Measurements from ENCODE around the gene SYNJ2. TPM values are rescaled to one million over a fixed set of nuclear protein-coding genes. Genes with fewer than 3 reads are reported as not detected.

Gene SYNJ2
- total RNA-seq, 3 donors from 2014 or later: 22.9 to 27.8 (median 24.2) TPM

DNA sequence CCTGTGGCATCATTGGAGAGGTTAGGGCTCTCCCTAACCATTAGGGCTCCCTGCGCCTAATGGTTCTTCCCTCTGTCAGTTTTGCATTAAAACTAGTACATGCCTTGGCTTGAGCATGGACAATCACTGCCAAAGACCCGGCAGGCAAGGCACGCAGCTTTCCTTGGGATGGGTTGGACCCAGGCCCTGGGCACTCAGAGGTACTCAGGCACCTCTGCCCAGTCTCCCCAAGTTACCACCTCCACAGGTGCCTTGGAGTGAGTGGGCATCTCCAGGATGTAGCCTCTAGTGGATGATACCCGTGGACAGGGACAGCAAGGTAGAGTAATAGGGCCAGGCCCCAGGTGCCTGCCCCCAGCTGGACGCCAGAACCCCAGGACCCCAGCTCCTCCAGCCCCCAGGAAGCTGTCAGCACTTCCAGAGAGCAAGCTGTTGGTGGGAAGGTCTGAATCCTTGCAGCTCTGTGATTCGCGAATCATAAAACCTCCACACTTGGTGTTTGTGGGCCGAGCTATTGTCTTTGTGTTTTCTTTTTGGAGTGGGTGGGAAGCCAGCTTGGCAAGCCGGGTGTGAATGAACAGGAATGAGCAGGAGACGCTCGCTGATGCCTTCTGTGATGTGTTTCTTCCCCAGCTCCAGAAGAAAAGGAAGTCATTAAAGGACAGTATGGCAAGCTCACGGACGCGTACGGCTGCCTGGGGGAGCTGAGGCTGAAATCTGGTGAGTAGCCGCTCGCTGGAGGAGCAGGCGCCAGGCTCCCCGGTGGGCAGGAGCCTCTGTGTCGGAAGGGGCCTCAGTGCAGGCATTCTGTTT is 35.1 kb downstream of the SYNJ2 start:
- Mint-ChIP-seq H3K9me3 (no peaks in the 10 kb centered on the region), H3K27me3 (ENCODE audit: low read depth) (no peaks in the 10 kb centered on the region), H3K4me3 (no peak overlapping the region), H3K36me3 (ENCODE audit: insufficient read depth) (peaks cover 27% of the 10 kb centered on the region), H3K4me1 (ENCODE audit: low read depth) (peaks cover 38% of the 10 kb centered on the region)
- DNase-seq (no peak), ATAC-seq (no peak)

DNA sequence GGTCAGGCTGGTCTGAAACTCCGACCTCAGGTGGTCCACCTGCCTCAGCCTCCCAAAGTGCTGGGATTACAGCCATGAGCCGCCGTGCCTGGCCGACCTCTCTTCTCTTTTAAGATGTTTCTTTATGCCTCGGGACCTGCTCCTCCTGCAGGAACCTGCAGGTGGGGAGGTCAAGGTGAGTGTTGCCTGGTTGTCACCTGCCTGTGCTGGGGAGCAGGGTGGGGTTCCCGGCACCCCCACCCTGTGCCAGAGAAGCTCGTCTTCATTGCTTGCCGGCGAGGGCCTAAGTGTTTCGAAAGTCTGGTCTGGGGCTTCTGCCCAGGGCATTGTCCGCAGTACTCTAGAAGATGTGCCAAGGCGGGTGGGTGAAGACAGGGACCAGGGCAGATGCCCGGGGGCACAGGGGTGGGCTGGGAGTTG is 36.0 kb downstream of the SYNJ2 start:
- Mint-ChIP-seq H3K4me1 (ENCODE audit: low read depth) (peaks cover 29% of the 10 kb centered on the region), H3K4me3 (no peak overlapping the region), H3K27me3 (ENCODE audit: low read depth) (no peaks in the 10 kb centered on the region), H3K9me3 (no peaks in the 10 kb centered on the region), H3K36me3 (ENCODE audit: insufficient read depth) (peaks cover 22% of the 10 kb centered on the region)
- ATAC-seq: no peak
- no peak for DNase-seq

DNA sequence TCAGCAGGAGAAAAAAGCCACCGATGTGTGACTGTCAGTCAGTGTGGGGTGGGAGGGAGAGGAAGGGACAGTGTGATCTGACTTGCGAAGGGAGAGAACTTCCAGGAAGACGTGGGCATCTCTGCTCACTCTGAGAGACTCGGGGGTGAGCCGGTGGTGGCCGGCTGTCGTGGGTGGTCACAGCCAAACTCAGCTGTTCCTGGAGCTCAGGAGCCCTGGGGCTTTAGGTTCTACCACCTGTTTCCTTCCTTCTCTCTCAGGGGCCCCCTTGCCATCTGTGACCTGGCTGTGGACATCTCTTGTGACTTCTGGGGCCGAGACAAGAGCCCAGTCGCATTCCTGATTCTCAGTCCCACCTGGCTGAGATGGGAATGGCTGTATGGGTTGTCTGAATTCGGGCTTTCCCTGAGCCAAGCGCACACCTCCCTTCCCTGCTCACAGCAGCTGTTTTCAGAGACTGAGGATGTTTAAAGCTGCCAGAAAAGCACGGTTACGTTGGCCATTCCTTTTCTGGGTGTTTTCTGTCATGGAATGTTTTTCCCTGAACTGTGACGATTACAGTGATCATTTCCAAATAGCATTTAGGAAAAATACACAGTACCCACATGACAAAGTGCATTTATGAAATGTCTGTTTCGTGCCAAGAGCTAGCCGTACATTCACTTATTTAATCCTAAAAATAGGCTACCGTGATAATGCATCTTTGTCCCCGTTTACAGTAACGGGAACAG is 36.5 kb downstream of the SYNJ2 start:
- H3K36me3 Mint-ChIP-seq (ENCODE audit: insufficient read depth): peaks cover 22% of the 10 kb centered on the region
- no peak for DNase-seq
- no peak overlapping the region for H3K4me3 Mint-ChIP-seq
- H3K9me3 Mint-ChIP-seq: no peaks in the 10 kb centered on the region
- no peak for ATAC-seq
- H3K27me3 Mint-ChIP-seq (ENCODE audit: low read depth): no peaks in the 10 kb centered on the region
- H3K4me1 Mint-ChIP-seq (ENCODE audit: low read depth): peaks cover 24% of the 10 kb centered on the region

DNA sequence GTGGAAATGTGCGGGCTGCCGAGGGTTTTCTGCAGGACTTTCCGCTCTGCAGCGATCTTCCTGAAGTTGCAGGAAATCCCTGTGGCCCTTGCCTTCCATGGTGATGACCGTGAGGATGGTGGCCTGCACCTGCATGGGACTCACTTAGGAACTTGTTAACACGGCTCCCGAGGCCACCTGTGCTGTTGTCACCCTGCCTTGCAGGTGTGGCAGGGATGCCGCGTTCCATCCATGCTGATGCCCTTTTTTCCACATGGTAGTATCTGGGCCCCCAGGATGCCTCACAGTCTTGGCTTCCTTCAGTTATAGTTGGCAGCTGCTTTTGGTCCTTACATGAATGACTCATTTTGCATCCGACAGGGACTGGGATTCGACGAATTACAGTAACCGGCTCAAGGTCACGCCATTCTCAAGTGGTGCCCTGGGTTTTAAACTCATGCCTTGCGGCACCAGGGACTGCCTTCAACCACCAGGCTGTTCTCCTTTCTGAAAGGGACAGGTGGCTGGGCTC is 37.2 kb downstream of the SYNJ2 start:
- no peak for ATAC-seq
- H3K9me3 Mint-ChIP-seq: no peaks in the 10 kb centered on the region

DNA sequence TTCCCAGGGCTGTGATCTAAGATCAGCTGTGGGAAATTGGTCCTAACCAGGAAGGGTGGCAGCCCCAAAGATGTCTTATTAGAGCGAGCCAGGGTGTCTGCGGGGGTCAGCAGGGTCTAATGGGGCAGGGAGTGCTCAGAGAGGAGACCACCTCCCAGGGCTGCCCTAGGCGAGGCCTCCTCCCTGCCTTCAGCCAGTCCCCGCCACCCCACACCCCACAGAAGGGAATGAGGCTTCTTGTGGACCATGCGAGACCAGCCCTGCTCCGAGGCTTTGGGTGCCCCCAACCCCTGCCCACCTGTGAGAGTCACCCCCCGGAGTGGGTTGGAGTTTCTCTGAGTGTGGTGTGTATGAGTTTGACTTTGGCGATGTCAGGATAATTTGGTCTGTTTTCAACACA is 37.8 kb downstream of the SYNJ2 start:
- DNase-seq (no peak), ATAC-seq (no peak)
- H3K36me3 Mint-ChIP-seq (ENCODE audit: insufficient read depth): peaks cover 16% of the 10 kb centered on the region
- H3K9me3 Mint-ChIP-seq: no peaks in the 10 kb centered on the region
- no peaks in the 10 kb centered on the region for H3K27me3 Mint-ChIP-seq (ENCODE audit: low read depth)
- no peak overlapping the region for H3K4me3 Mint-ChIP-seq
- peaks cover 13% of the 10 kb centered on the region for H3K4me1 Mint-ChIP-seq (ENCODE audit: low read depth)

More for the DNA sequence above, 37.2 kb downstream of the SYNJ2 start:
- H3K4me3 Mint-ChIP-seq: no peak overlapping the region
- no peaks in the 10 kb centered on the region for H3K27me3 Mint-ChIP-seq (ENCODE audit: low read depth)
- H3K36me3 Mint-ChIP-seq (ENCODE audit: insufficient read depth): peaks cover 17% of the 10 kb centered on the region
- DNase-seq: no peak
- peaks cover 17% of the 10 kb centered on the region for H3K4me1 Mint-ChIP-seq (ENCODE audit: low read depth)

DNA sequence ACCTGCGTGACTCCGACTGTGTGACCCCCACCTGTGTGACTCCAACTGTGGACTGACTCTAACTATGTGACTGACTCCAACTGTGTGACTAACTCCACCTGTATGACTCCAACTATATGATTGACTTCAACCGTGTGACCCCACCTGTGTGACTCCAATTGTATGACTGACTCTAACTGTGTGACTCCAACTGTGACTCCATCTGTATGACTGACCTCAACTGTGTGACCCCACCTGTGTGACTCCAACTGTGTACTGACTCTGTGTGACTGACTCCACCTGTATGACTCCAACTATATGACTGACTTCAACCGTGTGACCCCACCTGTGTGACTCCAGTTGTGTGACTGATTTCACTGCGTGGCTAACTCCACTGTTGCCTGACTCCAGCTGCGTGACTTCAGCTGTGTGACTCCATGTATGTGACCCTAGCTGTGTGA is 38.6 kb downstream of the SYNJ2 start:
- no peak for DNase-seq
- Mint-ChIP-seq H3K4me1 (ENCODE audit: low read depth) (peaks cover 10% of the 10 kb centered on the region), H3K9me3 (no peaks in the 10 kb centered on the region), H3K4me3 (no peak overlapping the region), H3K27me3 (ENCODE audit: low read depth) (no peaks in the 10 kb centered on the region), H3K36me3 (ENCODE audit: insufficient read depth) (peaks cover 16% of the 10 kb centered on the region)
- ATAC-seq: peak; percentile 55 to 72

DNA sequence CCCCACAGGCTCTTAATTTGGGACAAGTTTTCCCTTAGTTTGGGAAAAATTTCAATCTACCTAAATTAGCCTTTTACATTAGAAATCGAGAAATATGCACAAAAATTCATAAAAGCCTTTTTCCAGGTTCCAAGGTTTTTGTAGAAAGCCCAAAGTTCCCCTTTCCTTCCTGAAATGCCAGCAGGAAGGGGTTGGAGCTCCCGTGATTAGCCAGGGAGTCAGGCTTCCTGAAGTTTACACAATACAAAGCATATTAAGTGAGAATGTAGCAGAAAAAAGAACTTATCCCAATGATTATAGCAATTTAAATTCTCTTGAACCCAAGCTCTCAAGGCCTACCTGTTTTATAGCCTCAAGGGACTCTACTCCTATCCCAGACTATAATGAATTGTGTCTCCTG is 39.1 kb downstream of the SYNJ2 start:
- Mint-ChIP-seq H3K4me1 (ENCODE audit: low read depth) (peaks cover 9% of the 10 kb centered on the region), H3K36me3 (ENCODE audit: insufficient read depth) (peaks cover 16% of the 10 kb centered on the region), H3K27me3 (ENCODE audit: low read depth) (no peaks in the 10 kb centered on the region), H3K9me3 (no peaks in the 10 kb centered on the region), H3K4me3 (no peak overlapping the region)
- no peak for ATAC-seq
- DNase-seq: no peak

DNA sequence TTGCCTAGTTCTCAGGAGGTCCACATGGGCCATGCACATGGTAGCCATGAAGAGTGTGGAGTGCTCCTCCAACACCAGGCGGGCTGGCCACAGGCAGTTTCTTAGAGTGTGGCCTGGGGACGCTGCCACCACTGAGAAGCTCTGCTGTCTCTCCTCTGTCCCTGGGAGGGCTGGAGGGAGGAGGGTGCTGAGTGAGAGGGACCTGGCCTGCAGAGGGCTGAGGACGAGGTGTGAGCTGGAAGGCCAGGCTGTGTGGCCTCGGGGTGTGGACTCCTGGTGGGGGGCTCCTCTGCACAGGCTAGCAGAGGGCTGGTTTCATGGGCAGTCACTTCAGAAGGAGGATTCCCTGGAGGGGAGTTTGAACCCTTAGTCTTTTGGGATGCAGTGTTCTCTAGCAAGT is 39.7 kb downstream of the SYNJ2 start:
- peaks cover 16% of the 10 kb centered on the region for H3K36me3 Mint-ChIP-seq (ENCODE audit: insufficient read depth)
- ATAC-seq (no peak), DNase-seq (no peak)
- peaks cover 15% of the 10 kb centered on the region for H3K4me1 Mint-ChIP-seq (ENCODE audit: low read depth)
- H3K9me3 Mint-ChIP-seq: no peaks in the 10 kb centered on the region
- H3K4me3 Mint-ChIP-seq: no peak overlapping the region
- H3K27me3 Mint-ChIP-seq (ENCODE audit: low read depth): no peaks in the 10 kb centered on the region

DNA sequence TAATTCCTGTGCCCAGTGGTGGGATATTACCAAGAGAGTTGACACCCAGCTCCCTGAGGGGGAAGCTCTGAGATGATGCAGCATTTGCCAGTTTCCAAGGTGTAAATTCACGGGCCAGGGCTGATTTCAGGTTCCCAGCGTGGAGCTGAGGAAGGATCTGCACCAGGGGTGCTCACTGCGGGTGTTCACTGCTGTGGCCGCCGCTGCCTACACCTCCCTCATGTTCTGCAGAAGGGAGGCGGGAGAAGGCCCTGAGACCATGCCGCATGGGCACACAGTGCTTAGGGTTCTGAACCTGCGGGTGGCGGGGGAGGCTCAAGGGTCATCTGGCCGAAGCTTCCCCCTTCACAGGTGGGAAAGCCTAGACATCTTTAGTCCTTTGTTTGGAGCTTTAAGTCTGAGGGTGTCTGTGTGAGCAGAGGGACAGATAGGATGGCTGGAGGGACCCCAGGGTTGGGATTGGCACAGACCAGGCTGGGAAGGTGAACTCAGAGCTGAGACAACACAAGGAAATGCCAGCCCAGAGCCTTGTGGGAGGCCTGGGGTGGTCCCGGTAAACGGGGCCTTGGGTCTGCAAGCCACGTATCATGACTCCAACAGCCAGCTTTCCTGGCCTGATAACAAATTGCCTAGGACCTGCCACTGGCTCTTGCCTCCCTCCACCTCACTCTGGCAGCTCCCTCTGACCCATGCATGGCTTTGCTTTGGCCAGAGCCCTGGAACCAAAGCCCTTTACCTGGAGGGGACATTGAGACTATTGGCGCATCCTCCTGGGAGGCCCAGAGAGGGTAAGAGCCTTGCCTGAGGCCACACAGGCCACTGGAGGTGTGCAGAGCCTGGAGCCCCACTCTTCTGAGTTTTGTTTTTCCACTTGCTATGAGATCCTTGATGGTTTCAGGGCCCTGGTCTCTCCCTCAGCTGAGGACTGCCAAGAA is 40.4 kb downstream of the SYNJ2 start:
- H3K27me3 Mint-ChIP-seq (ENCODE audit: low read depth): no peaks in the 10 kb centered on the region
- no peak overlapping the region for H3K4me3 Mint-ChIP-seq
- no peak for DNase-seq
- H3K9me3 Mint-ChIP-seq: no peaks in the 10 kb centered on the region
- no peak for ATAC-seq
- peaks cover 22% of the 10 kb centered on the region for H3K4me1 Mint-ChIP-seq (ENCODE audit: low read depth)
- H3K36me3 Mint-ChIP-seq (ENCODE audit: insufficient read depth): peaks cover 16% of the 10 kb centered on the region

DNA sequence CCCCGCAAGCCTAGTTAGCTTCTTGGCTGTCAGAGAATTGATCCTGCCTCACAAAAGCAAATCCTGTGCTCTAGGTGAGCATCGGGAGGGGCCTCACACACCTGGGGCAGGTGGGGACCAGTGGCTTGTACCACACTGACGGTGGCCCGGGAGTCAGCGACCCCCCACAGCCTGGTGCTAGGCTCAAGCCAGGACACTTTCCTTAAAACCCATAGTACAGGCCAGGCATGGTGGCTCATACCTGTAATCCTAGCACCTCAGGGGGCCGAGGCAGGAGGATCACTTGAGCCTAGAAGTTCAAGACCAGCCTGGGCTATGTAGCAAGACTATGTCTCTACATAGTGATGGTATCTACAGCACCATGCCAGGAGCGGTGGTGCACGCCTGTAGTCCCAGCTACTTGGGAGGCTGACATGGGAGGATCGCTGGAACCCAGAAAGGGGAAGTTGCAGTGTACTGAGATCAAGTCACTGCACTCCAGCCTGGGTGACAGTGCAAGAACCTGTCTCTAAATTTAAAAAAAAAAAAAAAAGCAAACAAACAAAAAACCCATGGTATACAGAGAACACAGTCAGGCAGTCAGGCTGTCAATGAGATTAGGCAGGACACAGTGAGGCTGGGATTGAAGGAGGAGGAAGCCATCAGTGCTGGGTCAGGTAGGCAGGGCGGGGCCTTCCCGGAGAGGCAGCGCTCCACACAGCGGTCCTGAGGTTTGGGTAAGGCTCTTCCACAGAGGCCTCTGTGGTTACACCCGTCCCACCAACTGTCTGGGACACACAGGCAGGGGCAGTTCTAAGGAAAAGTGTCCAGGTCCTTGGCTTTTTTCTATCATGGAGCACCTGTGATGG is 41.3 kb downstream of the SYNJ2 start:
- Mint-ChIP-seq H3K27me3 (ENCODE audit: low read depth) (no peaks in the 10 kb centered on the region), H3K36me3 (ENCODE audit: insufficient read depth) (peaks cover 13% of the 10 kb centered on the region), H3K9me3 (no peaks in the 10 kb centered on the region), H3K4me3 (no peak overlapping the region), H3K4me1 (ENCODE audit: low read depth) (peaks cover 31% of the 10 kb centered on the region)
- DNase-seq: no peak
- no peak for ATAC-seq

DNA sequence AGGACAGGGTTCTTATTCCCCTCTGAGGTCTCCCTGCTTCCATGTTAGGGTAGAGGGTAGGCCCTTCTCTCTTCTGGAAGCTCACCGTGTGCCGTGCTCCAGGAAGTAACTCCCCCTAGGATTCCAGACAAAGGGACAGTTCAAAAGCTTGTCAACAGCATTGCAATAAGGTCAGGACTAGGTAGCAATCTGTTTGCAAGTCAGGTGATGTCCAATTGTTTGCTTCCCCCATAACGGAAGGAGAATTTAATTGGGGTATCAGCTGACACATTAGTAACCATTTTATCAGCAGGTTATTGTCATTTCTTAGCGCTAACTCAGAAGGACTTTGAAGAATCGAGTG is 41.9 kb downstream of the SYNJ2 start:
- no peak overlapping the region for H3K4me3 Mint-ChIP-seq
- no peak for DNase-seq
- no peaks in the 10 kb centered on the region for H3K9me3 Mint-ChIP-seq
- peaks cover 32% of the 10 kb centered on the region for H3K4me1 Mint-ChIP-seq (ENCODE audit: low read depth)
- no peak for ATAC-seq
- H3K36me3 Mint-ChIP-seq (ENCODE audit: insufficient read depth): peaks cover 13% of the 10 kb centered on the region
- no peaks in the 10 kb centered on the region for H3K27me3 Mint-ChIP-seq (ENCODE audit: low read depth)

DNA sequence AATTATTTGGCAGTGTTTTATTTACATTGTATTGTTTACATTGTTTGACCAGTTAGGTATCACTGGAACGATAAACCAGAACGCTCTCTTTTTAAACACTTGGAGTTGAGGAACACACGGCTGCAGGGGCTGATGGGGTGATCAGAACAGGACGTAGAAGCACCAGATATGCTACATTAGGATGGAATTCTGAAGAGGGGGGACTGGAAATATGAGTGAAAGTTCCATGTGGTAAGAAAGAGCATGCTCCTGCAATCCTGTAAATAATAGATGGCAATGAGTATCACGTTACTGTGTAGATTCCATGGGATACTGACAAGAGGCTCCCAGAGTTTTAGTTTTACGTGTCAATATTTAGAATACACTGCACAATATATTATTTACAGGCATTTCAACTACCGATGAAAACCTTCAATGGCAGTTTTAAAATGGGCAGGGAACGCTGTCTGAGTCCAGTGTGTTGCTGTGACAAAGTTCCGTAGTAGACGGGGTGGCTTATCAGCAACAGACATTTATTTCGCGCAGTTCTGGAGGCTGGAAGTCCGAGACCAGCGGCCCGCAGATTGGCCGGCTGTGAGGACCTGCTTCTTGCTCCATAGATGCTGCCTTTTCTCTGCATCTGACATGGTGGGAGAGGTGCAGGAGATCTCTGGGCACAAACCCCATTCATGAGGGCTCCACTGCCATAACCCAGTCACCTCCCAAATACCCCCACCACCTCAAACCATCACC is 43.1 kb downstream of the SYNJ2 start:
- DNase-seq: no peak
- Mint-ChIP-seq H3K9me3 (no peaks in the 10 kb centered on the region), H3K4me3 (no peak overlapping the region), H3K27me3 (ENCODE audit: low read depth) (no peaks in the 10 kb centered on the region), H3K4me1 (ENCODE audit: low read depth) (peaks cover 32% of the 10 kb centered on the region), H3K36me3 (ENCODE audit: insufficient read depth) (peaks cover 13% of the 10 kb centered on the region)
- ATAC-seq: no peak

Measured in activated T-cell treated with anti-CD3 and anti-CD28 coated beads, Interleukin-2, amount 50 U/mL, for 4 hours (primary cell).